Lower lobe of right lung (tissue), 2 donors: Measurements from ENCODE around the gene CIAO3. TPM values are rescaled to one million over a fixed set of nuclear protein-coding genes. Genes with fewer than 3 reads are reported as not detected.

Source experiments
- ATAC-seq, 2 donors: fragments of 200-7000 bp; cut with Tn5 transposase; one replicate each; pipeline ENCODE4 v1.9.1; 2020 to 2022; ENCODE audit warnings: mild to moderate bottlenecking in 2 of 2, moderate library complexity in 2 of 2
- DNase-seq: peaks from one replicate; pipeline ENCODE4 v3.0.0-alpha.2; 2020
- H3K27ac ChIP-seq: fragments of 200-600 bp; one replicate; pipeline ENCODE4 v1.8.0; 2022
- H3K27me3 ChIP-seq: fragments of 200-600 bp; one replicate; pipeline ENCODE4 v1.8.0; 2022; ENCODE audit warnings: low read depth
- H3K36me3 ChIP-seq: fragments of 200-600 bp; one replicate; pipeline ENCODE4 v1.8.0; 2022; ENCODE audit warnings: mild to moderate bottlenecking
- H3K4me1 ChIP-seq: fragments of 200-600 bp; one replicate; pipeline ENCODE4 v1.8.0; 2022
- H3K4me3 ChIP-seq: fragments of 200-600 bp; one replicate; pipeline ENCODE4 v1.8.0; 2022; ENCODE audit warnings: mild to moderate bottlenecking
- H3K9me3 ChIP-seq: fragments of 200-600 bp; one replicate; pipeline ENCODE4 v1.8.0; 2022
- CTCF ChIP-seq: fragments of 200-600 bp; IDR thresholded peaks from one replicate; pipeline ENCODE4 v1.8.0; 2022; ENCODE audit warnings: antibody characterized with exemption, mild to moderate bottlenecking
- intact Hi-C: fragments of 100-400 bp; cut with DNase I; formaldehyde crosslinking; loops from one replicate; pipeline ENCODE4 v1.11.0; 2022
- total RNA-seq: library from RNA; stranded (reverse); fragmentation: NEBNext Ultra II Directional; extraction: Animal tissue kit (Norgen Biotek cat#: 25700); gene quantifications from one replicate; pipeline ENCODE4 v1.2.1, GENCODE V29; 2021
- donor health status: DM: no; HTN: yes; CAD: no; lungs with severe emphysema.

CIAO3 gene
- total RNA-seq, 1 donor from 2014 or later = 24.3 TPM

GRCh38 chr16:768428-768827 lies 27.6 kb upstream of the CIAO3 start:
- no peak for ATAC-seq
- no peak for TF ChIP-seq CTCF
- Histone ChIP-seq H3K27me3 (no peaks in the 10 kb centered on the region), H3K9me3 (no peaks in the 10 kb centered on the region), H3K27ac (no peak overlapping the region), H3K36me3 (no peaks in the 10 kb centered on the region), H3K4me1 (no peaks in the 10 kb centered on the region), H3K4me3 (no peak overlapping the region)
- no peak for DNase-seq
- intact Hi-C loops = no loop called here

GRCh38 chr16:767743-768235 lies 27.0 kb upstream of the CIAO3 start:
- no peaks in the 10 kb centered on the region for H3K9me3 ChIP-seq
- no peak overlapping the region for H3K4me3 ChIP-seq
- no peaks in the 10 kb centered on the region for H3K36me3 ChIP-seq
- no peak for TF ChIP-seq CTCF
- intact Hi-C loops = no loop called here
- ATAC-seq (no peak), DNase-seq (no peak)
- H3K27me3 ChIP-seq = no peaks in the 10 kb centered on the region
- H3K4me1 ChIP-seq = no peaks in the 10 kb centered on the region
- H3K27ac ChIP-seq = no peak overlapping the region

GRCh38 chr16:766820-767640 lies 26.2 kb upstream of the CIAO3 start:
- DNase-seq = no peak
- Histone ChIP-seq H3K4me1 (no peaks in the 10 kb centered on the region), H3K4me3 (no peak overlapping the region), H3K36me3 (no peaks in the 10 kb centered on the region), H3K9me3 (no peaks in the 10 kb centered on the region), H3K27me3 (no peaks in the 10 kb centered on the region), H3K27ac (no peak overlapping the region)
- no peak for ATAC-seq
- intact Hi-C loops = no loop called here
- no peak for TF ChIP-seq CTCF

- Histone ChIP-seq H3K36me3 (no peaks in the 10 kb centered on the region), H3K9me3 (no peaks in the 10 kb centered on the region), H3K4me3 (no peak overlapping the region), H3K27ac (no peak overlapping the region), H3K4me1 (no peaks in the 10 kb centered on the region), H3K27me3 (no peaks in the 10 kb centered on the region)
- no peak for TF ChIP-seq CTCF
- no peak for ATAC-seq
- no peak for DNase-seq
- intact Hi-C loops = no loop called here
These were observed 25.4 kb upstream of the CIAO3 start for GRCh38 chr16:766008-766819.

- TF ChIP-seq CTCF = no peak
- intact Hi-C loops = no loop called here
- Histone ChIP-seq H3K27ac (no peak overlapping the region), H3K27me3 (no peaks in the 10 kb centered on the region), H3K4me3 (no peak overlapping the region), H3K36me3 (no peaks in the 10 kb centered on the region), H3K9me3 (no peaks in the 10 kb centered on the region), H3K4me1 (peaks cover under 1% of the 10 kb centered on the region)
- no peak for ATAC-seq
- no peak for DNase-seq
These were observed 24.7 kb upstream of the CIAO3 start for GRCh38 chr16:765488-765865.
